CD14-positive monocyte (primary cell): ENCODE results near the gene TMEM219. TPM values are rescaled to one million over a fixed set of nuclear protein-coding genes. Genes with fewer than 3 reads are reported as not detected.

ENCODE experiments used
- DNase-seq, 3 donors: peaks; one replicate each; pipeline ENCODE4 v3.0.0-alpha.2; 2011 to 2022
- H2AFZ ChIP-seq: 2 replicates; pipeline ENCODE4 v1.6.0; 2012; ENCODE audit warnings: mild to moderate bottlenecking, low read depth, low read length, inconsistent platforms; ENCODE audit not compliant: insufficient read depth, poor library complexity, severe bottlenecking
- H3K27ac ChIP-seq, 2 donors: 1 replicate in 1 of 2; 2 replicates in 1 of 2; pipeline ENCODE4 v1.5.1; 2012 to 2013; ENCODE audit warnings: low read length in 2 of 2, control low read depth in 1 of 2, inconsistent platforms in 1 of 2, low read depth in 1 of 2, mild to moderate bottlenecking in 1 of 2
- H3K27me3 ChIP-seq, 2 donors: one replicate each; pipeline versions ENCODE4 v1.6.0 to v1.6.1; 2011 to 2013; ENCODE audit warnings: low read length in 2 of 2; ENCODE audit not compliant: control insufficient read depth in 2 of 2, insufficient read depth in 2 of 2
- H3K36me3 ChIP-seq, 2 donors: replicated peaks in 1 of 2; 1 replicate in 1 of 2; 2 replicates in 1 of 2; pipeline versions ENCODE4 v1.5.1 to v1.6.1; 2012 to 2013; ENCODE audit warnings: low read length in 2 of 2, control low read depth in 1 of 2, inconsistent platforms in 1 of 2, mild to moderate bottlenecking in 1 of 2; ENCODE audit not compliant: insufficient read depth in 2 of 2, control insufficient read depth in 1 of 2
- H3K4me1 ChIP-seq, 2 donors: 1 replicate in 1 of 2; 2 replicates in 1 of 2; pipeline versions ENCODE4 v1.5.1 to v1.6.1; 2012 to 2013; ENCODE audit warnings: low read length in 2 of 2, control low read depth in 1 of 2, inconsistent platforms in 1 of 2, mild to moderate bottlenecking in 1 of 2, moderate library complexity in 1 of 2; ENCODE audit not compliant: insufficient read depth in 2 of 2, control insufficient read depth in 1 of 2
- H3K4me2 ChIP-seq: replicated peaks from 2 replicates; pipeline ENCODE3; 2012; ENCODE audit warnings: low read length, moderate library complexity, mild to moderate bottlenecking; ENCODE audit not compliant: poor library complexity, severe bottlenecking; ENCODE audit errors: extremely low read depth
- H3K4me3 ChIP-seq, 3 experiments: fragments of 200-600 bp in 1 of 3; sonication (generic) in 1 of 3; replicated peaks in 1 of 3; 1 replicate in 2 of 3; 2 replicates in 1 of 3; pipeline ENCODE4 v1.5.1; 2011 to 2013; ENCODE audit warnings: low read length in 3 of 3, mild to moderate bottlenecking in 3 of 3, control low read depth in 2 of 3, low read depth in 2 of 3, inconsistent platforms in 1 of 3, moderate library complexity in 1 of 3
- H3K79me2 ChIP-seq: 2 replicates; pipeline ENCODE4 v1.6.0; 2012; ENCODE audit warnings: mild to moderate bottlenecking, control low read depth, inconsistent platforms, low read length, moderate library complexity; ENCODE audit not compliant: insufficient read depth
- H3K9ac ChIP-seq: 2 replicates; pipeline ENCODE4 v1.6.0; 2017; ENCODE audit warnings: low read length, mild to moderate bottlenecking; ENCODE audit not compliant: insufficient read depth, poor library complexity, severe bottlenecking
- H3K9me3 ChIP-seq, 2 donors: replicated peaks in 1 of 2; 1 replicate in 1 of 2; 2 replicates in 1 of 2; pipeline versions ENCODE4 v1.5.1 to v1.6.1; 2012 to 2013; ENCODE audit warnings: low read length in 2 of 2, control low read depth in 1 of 2; ENCODE audit not compliant: control insufficient read depth in 1 of 2, insufficient read depth in 1 of 2
- H4K20me1 ChIP-seq: 2 replicates; pipeline ENCODE4 v1.6.0; 2012; ENCODE audit warnings: mild to moderate bottlenecking, low read length, control low read depth, moderate library complexity; ENCODE audit not compliant: insufficient read depth
- H3K27ac Mint-ChIP-seq, 7 donors: one replicate each; pipeline ENCODE4 v1.8.0; 2020; ENCODE audit warnings: mild to moderate bottlenecking in 7 of 7, mixed read lengths in 7 of 7, moderate library complexity in 6 of 7, inconsistent platforms in 2 of 7
- H3K27me3 Mint-ChIP-seq, 3 donors: one replicate each; pipeline ENCODE4 v1.8.0; 2021 to 2022; ENCODE audit warnings: low read depth in 3 of 3, mild to moderate bottlenecking in 3 of 3, mixed read lengths in 3 of 3, moderate library complexity in 3 of 3, inconsistent platforms in 1 of 3
- H3K36me3 Mint-ChIP-seq, 2 donors: one replicate each; pipeline ENCODE4 v1.8.0; 2020; ENCODE audit warnings: mixed read lengths in 2 of 2, inconsistent platforms in 1 of 2, mild to moderate bottlenecking in 1 of 2
- H3K4me1 Mint-ChIP-seq: one replicate; pipeline ENCODE4 v1.8.0; 2020; ENCODE audit warnings: mild to moderate bottlenecking, mixed read lengths
- H3K4me3 Mint-ChIP-seq, 2 donors: one replicate each; pipeline ENCODE4 v1.8.0; 2020; ENCODE audit warnings: mild to moderate bottlenecking in 2 of 2, mixed read lengths in 2 of 2, moderate library complexity in 1 of 2
- H3K9me3 Mint-ChIP-seq, 7 donors: one replicate each; pipeline ENCODE4 v1.8.0; 2020 to 2022; ENCODE audit warnings: mixed read lengths in 7 of 7, mild to moderate bottlenecking in 6 of 7, moderate library complexity in 6 of 7, inconsistent platforms in 2 of 7
- CTCF ChIP-seq: fragments of 200-600 bp; IDR thresholded peaks from one replicate; pipeline ENCODE4 v1.8.0; 2022; ENCODE audit warnings: antibody characterized with exemption, mild to moderate bottlenecking
- WGBS: methylation state at CpG from one replicate; pipeline ENCODE4 v1.1.5; 2013; ENCODE audit warnings: missing lambda C conversion rate; ENCODE audit not compliant: insufficient coverage; 5-methylcytosine and 5-hydroxymethylcytosine counted together
- intact Hi-C, 2 donors: fragments of 100-400 bp; cut with micrococcal nuclease; formaldehyde crosslinking; loops; one replicate each; pipeline versions ENCODE4 v1.15.0 to v1.15.1; 2023
- polyA plus RNA-seq, 3 donors: library from polyadenylated mRNA; depleted of rRNA in 1 of 3; unstranded in 2 of 3; stranded (reverse) in 1 of 3; fragments of 300-500 nt in 2 of 3; fragments of >200 nt in 1 of 3; fragmentation: Illumina TruSeq in 2 of 3; gene quantifications; 1 replicate in 2 of 3; 2 replicates in 1 of 3; pipeline ENCODE4 v1.2.3, GENCODE V29; 2012 to 2021

The TMEM219 gene
- polyA plus RNA-seq, 3 donors: 157 to 265 (median 227) TPM

DNA sequence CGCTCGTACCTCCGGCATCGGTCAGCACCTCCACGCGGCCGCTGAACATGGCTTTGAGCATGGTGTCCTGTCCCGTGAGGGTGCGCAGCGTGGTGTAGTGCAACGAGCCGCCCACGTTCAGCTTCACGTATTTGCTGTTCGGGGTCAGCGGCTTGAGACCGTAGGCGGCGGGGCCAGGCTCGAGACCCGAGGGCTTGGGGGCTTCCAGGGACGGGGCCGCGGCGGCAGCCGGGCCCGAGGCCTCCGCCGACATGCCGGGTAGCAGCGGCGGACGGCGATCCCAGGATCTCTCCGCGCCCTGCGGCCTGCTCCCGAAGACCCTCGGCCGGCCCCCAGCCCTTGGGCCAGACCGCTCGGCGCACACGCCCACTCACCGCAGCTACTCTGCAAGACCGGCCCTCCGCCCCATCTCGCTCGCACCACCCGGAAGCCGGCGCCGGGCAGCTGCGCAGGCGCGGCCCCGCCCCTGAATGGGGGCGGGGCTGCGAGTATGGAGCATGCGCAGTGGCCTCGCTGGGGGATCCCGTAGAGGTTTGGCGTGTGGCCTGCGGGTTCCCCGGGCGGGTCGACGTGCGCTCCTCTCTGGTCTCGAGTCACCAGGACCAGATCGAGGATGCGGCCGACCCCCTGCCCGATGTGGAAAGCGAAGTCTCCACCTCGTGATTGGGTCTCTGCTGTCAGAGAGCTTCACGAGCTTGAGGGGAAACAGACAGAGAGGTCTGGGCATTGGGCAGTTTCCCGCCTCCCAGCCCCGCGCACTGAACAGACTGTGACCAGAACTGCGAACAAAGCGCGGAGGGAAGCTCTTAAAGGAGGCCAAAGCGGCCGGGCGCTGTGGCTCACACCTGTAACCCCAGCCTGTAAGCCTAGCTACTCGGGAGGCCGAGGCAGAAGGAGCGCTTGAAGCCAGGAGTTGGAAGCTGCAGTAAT lies 35.8 kb upstream of the TMEM219 start, which contains the start of gene KCTD13:
KCTD13 (minus strand) TSS at position 446 of the 930 bp plus-strand sequence; CDS start at position 253, 193 bp downstream.
- Histone ChIP-seq H3K9me3 (no peaks in the 10 kb centered on the region), H3K36me3 (peaks cover 20 to 23% of the 10 kb centered on the region in 2 donors), H3K27me3 (no peaks in the 10 kb centered on the region), H3K4me1 (peaks cover 16 to 23% of the 10 kb centered on the region in 2 donors), H3K9ac (peak within 1 kb of the TSS; percentile 70), H3K4me2 (peak within 1 kb of the TSS; percentile 84), H3K27ac (peak within 1 kb of the TSS; percentile 62 to 77), H3K4me3 (peak within 1 kb of the TSS; percentile 77 to 94 (median 87)), H2AFZ (peak within 1 kb of the TSS; percentile 94), H4K20me1 (peaks cover 34% of the 10 kb centered on the region), H3K79me2 (peaks cover 36% of the 10 kb centered on the region)
- Mint-ChIP-seq H3K27me3 (peaks cover 0 to 3% (median 0%) of the 10 kb centered on the region in 3 donors), H3K36me3 (peaks cover 23 to 26% of the 10 kb centered on the region in 2 donors), H3K9me3 (no peaks in the 10 kb centered on the region), H3K4me1 (peaks cover 29% of the 10 kb centered on the region), H3K4me3 (peak within 1 kb of the TSS; percentile 93 to 98), H3K27ac (peak within 1 kb of the TSS; percentile 88 to 95 (median 93))
- peak; percentile 73 to 78 (median 77) for DNase-seq
- TF ChIP-seq CTCF: no peak
- intact Hi-C loops: loop anchor here (5.0 to 10.0 kb wide), 2 partner anchors 36 to 61 kb away; partner anchors contain the start of genes TMEM219 (in 2 of the 2) and CDIPT (in 1 of the 2)
- under 1% methylated on average over 89 of the region's 89 CpGs for whole genome bisulfite sequencing

DNA sequence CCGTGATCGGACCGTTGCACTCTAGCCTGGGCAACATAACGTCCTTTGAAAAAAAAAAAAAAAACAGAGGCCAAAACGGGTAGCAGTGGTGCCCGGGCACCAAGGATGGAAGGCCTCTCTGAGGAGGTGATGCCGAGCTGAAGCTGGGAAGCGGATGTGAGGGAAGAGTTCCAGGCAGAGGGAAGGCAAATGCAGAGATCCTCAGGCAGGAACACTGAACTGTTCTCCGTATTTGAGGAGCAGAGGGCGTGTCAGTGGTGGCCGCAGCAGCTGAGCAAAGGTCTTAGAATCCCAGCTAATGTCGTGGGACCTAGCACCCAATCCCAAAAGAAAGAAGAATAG lies 35.2 kb upstream of the TMEM219 start:
- Mint-ChIP-seq H3K4me1 (peaks cover 29% of the 10 kb centered on the region), H3K27me3 (peaks cover 0 to 3% (median 0%) of the 10 kb centered on the region in 3 donors), H3K9me3 (no peaks in the 10 kb centered on the region), H3K36me3 (peaks cover 17 to 19% of the 10 kb centered on the region in 2 donors), H3K4me3 (peak overlapping the region; percentile 93 to 98), H3K27ac (peak overlapping the region; percentile 88 to 95 (median 93))
- 0% methylated on average over 11 of the region's 12 CpGs for WGBS
- Histone ChIP-seq H3K79me2 (peaks cover 36% of the 10 kb centered on the region), H3K27me3 (no peaks in the 10 kb centered on the region), H3K36me3 (peaks cover 17 to 18% of the 10 kb centered on the region in 2 donors), H2AFZ (peak overlapping the region; percentile 94), H3K4me2 (peak overlapping the region; percentile 84), H3K4me3 (peak overlapping the region; percentile 77 to 94 (median 87)), H3K9me3 (no peaks in the 10 kb centered on the region), H3K27ac (peak overlapping the region; percentile 62 to 77), H4K20me1 (peaks cover 31% of the 10 kb centered on the region), H3K4me1 (peaks cover 16 to 23% of the 10 kb centered on the region in 2 donors), H3K9ac (peak overlapping the region; percentile 70)
- intact Hi-C loops: loop anchor here (5.0 to 10.0 kb wide), 2 partner anchors 36 to 62 kb away; partner anchors contain the start of genes TMEM219 (in 2 of the 2) and CDIPT (in 1 of the 2)
- DNase-seq: no peak
- TF ChIP-seq CTCF: no peak
